SK-N-SH treated with all-trans-retinoic acid at 6 μM for 48 hours (cell line): ENCODE measurements around the gene MAP7D2.

Experiments
- ARNTL ChIP-seq: fragments of 450-650 bp; formaldehyde crosslinking; IDR thresholded peaks from 2 replicates; pipeline ENCODE4 v1.5.0; 2020; ENCODE audit warnings: low read depth, mild to moderate bottlenecking, moderate library complexity, borderline replicate concordance
- PATZ1 ChIP-seq: fragments of 250-450 bp; sonication (Bioruptor Pico); IDR thresholded peaks from 2 replicates; pipeline ENCODE4 v1.8.0; 2020; ENCODE audit warnings: mild to moderate bottlenecking, moderate library complexity, borderline replicate concordance
- TOX ChIP-seq: fragments of 250-450 bp; sonication (Bioruptor Pico); IDR thresholded peaks from 2 replicates; pipeline ENCODE4 v1.8.0; 2021; ENCODE audit warnings: mild to moderate bottlenecking, moderate library complexity, borderline replicate concordance

- TF ChIP-seq PATZ1 (CRISPR knock-in tag) (no peak), TOX (CRISPR knock-in tag) (no peak), ARNTL (CRISPR knock-in tag) (no peak)
Measured at GRCh38 chrX:19964017-19964710, 152.5 kb downstream of the MAP7D2 start.
